Spleen (tissue), 7 donors: ENCODE data around the gene ZMYND15.
A peak's percentile ranks its signal among the peaks of the same experiment; 100 is the strongest.

Experiments
- CTCF ChIP-seq, 11 experiments: fragments of 200-600 bp in 7 of 11; fragments of 450-650 bp in 4 of 11; sonication (generic) in 4 of 11; IDR thresholded peaks in 8 of 11; conservative IDR thresholded peaks in 3 of 11; 1 replicate in 7 of 11; 2 replicates in 4 of 11; pipeline versions ENCODE4 v1.4.0 to v1.8.0; 2016 to 2021; ENCODE audit warnings: antibody characterized with exemption in 11 of 11, inconsistent platforms in 4 of 11, mild to moderate bottlenecking in 1 of 11
- POLR2A ChIP-seq, 3 donors: fragments of 450-650 bp; IDR thresholded peaks; one replicate each; pipeline ENCODE4 v1.5.1; 2017; ENCODE audit warnings: antibody characterized with exemption in 3 of 3, mild to moderate bottlenecking in 1 of 3
- donor health status: DM: no; HTN: no; CAD: no; lungs with moderate emphysema.
- donor health status: DM: no; HTN: no; CAD: no.
- donor health status: DM: no; HTN: no; CAD: no.

- TF ChIP-seq CTCF (IDR thresholded peaks at IDR 0.05 in 8 of 11, conservative IDR thresholded peaks at IDR 0.05 in 3 of 11) (peak; percentile 49 to 91 (median 80)), POLR2A (IDR thresholded peaks at IDR 0.05) (peak in 2 of 3 donors; percentile 42 to 78)
These were observed 29.6 kb upstream of the ZMYND15 start, which contains the start of gene ARRB2 for GRCh38 chr17:4709794-4710692.
